ENCODE data around the gene INPP5A. TPM values are rescaled to one million over a fixed set of nuclear protein-coding genes. Genes with fewer than 3 reads are reported as not detected.

The INPP5A gene
- total RNA-seq, 4 donors from 2014 or later: 31.2 to 51.8 (median 41.5) TPM

- 87 to 95% methylated on average over 2 of the region's 2 CpGs for WGBS, 2 donors
- H3K4me3 ChIP-seq (ENCODE audit: low read depth, poor library complexity, severe bottlenecking): no peak overlapping the region
- TF ChIP-seq POLR2A (IDR thresholded peaks at IDR 0.05): no peak
- no peak for TF ChIP-seq CTCF (IDR thresholded peaks at IDR 0.05)
- intact Hi-C loops (cut with DNase I; ENCODE audit: low total_unique reads): no loop called here
- no peak for DNase-seq (ENCODE audit: low spot score in 2 of 2)
Observed at GRCh38 chr10:132617737-132618052, 80.1 kb downstream of the INPP5A start.

GRCh38 chr10:132618158-132618919 lies 80.8 kb downstream of the INPP5A start:
- H3K4me3 ChIP-seq (ENCODE audit: low read depth, poor library complexity, severe bottlenecking): no peak overlapping the region
- 90 to 95% methylated on average over 6 of the region's 6 CpGs for WGBS, 2 donors
- peak in 1 of 2 donors; percentile 54 for DNase-seq (ENCODE audit: low spot score in 2 of 2)
- intact Hi-C loops (cut with DNase I; ENCODE audit: low total_unique reads): no loop called here
- TF ChIP-seq POLR2A (IDR thresholded peaks at IDR 0.05) (no peak), CTCF (IDR thresholded peaks at IDR 0.05) (no peak)

- peak in 1 of 2 donors; percentile 80 for DNase-seq (ENCODE audit: low spot score in 2 of 2)
- TF ChIP-seq CTCF (IDR thresholded peaks at IDR 0.05) (no peak), POLR2A (IDR thresholded peaks at IDR 0.05) (no peak)
- intact Hi-C loops (cut with DNase I; ENCODE audit: low total_unique reads): no loop called here
- WGBS, 2 donors: 94 to 96% methylated on average over 2 of the region's 2 CpGs
- no peak overlapping the region for H3K4me3 ChIP-seq (ENCODE audit: low read depth, poor library complexity, severe bottlenecking)
Observed at GRCh38 chr10:132619927-132620326, 82.3 kb downstream of the INPP5A start.

- H3K4me3 ChIP-seq (ENCODE audit: low read depth, poor library complexity, severe bottlenecking): no peak overlapping the region
- WGBS, 2 donors: 89 to 91% methylated on average over 31 of the region's 31 CpGs
- intact Hi-C loops (cut with DNase I; ENCODE audit: low total_unique reads): no loop called here
- DNase-seq (ENCODE audit: low spot score in 2 of 2): peak in 1 of 2 donors; percentile 82
- no peak for TF ChIP-seq POLR2A (IDR thresholded peaks at IDR 0.05)
- TF ChIP-seq CTCF (IDR thresholded peaks at IDR 0.05): no peak
Observed at GRCh38 chr10:132624061-132624846, 86.7 kb downstream of the INPP5A start.

- intact Hi-C loops (cut with DNase I; ENCODE audit: low total_unique reads): no loop called here
- WGBS, 2 donors: 51 to 63% methylated on average over 12 of the region's 12 CpGs
- peak in 1 of 2 donors; percentile 79 for DNase-seq (ENCODE audit: low spot score in 2 of 2)
- H3K4me3 ChIP-seq (ENCODE audit: low read depth, poor library complexity, severe bottlenecking): no peak overlapping the region
- no peak for TF ChIP-seq CTCF (IDR thresholded peaks at IDR 0.05)
- TF ChIP-seq POLR2A (IDR thresholded peaks at IDR 0.05): no peak
Observed at GRCh38 chr10:132624847-132625471, 87.4 kb downstream of the INPP5A start.

Measured in lower leg skin (tissue), 4 donors.